ENCODE measurements around the gene TTC39C.

DNA sequence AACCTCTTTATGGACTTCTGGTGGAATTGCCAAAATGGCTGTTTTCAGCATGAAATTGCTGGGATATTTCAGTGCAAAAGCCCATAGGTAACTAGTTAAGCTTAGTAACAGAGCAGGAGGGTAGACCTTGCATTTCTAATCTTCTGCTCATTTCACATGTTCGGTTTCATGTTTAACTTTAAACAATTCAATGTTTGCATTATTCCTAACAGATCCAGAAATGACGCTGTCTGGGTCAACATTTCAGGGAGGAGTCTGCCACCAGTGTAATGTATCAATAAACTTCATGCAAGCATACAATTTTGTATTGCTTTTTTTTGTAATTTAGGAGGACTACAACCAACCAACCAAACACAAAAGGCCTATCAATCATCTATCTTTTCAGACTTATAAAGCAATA, 146.8 kb downstream of the TTC39C start:
- TF ChIP-seq, protein P1, sequence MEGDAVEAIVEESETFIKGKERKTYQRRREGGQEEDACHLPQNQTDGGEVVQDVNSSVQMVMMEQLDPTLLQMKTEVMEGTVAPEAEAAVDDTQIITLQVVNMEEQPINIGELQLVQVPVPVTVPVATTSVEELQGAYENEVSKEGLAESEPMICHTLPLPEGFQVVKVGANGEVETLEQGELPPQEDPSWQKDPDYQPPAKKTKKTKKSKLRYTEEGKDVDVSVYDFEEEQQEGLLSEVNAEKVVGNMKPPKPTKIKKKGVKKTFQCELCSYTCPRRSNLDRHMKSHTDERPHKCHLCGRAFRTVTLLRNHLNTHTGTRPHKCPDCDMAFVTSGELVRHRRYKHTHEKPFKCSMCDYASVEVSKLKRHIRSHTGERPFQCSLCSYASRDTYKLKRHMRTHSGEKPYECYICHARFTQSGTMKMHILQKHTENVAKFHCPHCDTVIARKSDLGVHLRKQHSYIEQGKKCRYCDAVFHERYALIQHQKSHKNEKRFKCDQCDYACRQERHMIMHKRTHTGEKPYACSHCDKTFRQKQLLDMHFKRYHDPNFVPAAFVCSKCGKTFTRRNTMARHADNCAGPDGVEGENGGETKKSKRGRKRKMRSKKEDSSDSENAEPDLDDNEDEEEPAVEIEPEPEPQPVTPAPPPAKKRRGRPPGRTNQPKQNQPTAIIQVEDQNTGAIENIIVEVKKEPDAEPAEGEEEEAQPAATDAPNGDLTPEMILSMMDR (IDR thresholded peaks at IDR 0.05), result no peak
- TF ChIP-seq POLR2A (IDR thresholded peaks at IDR 0.05), result no peak
